Mucosa of descending colon (tissue), 3 donors: ENCODE measurements around the gene TLK2. TPM values are rescaled to one million over a fixed set of nuclear protein-coding genes. Genes with fewer than 3 reads are reported as not detected.
"Not testable (repeated sequence)": the region's sequence is repeated elsewhere in the genome, so short reads cannot be mapped to it uniquely, and the experiment has no call there.

Experiments
- ATAC-seq: fragments of 200-7000 bp; cut with Tn5 transposase; one replicate; pipeline ENCODE4 v1.9.1; 2020; ENCODE audit warnings: mild to moderate bottlenecking, moderate library complexity
- DNase-seq, 3 donors: peaks; one replicate each; pipeline ENCODE4 v3.0.0-alpha.2; 2020
- H3K36me3 ChIP-seq: fragments of 200-600 bp; one replicate; pipeline ENCODE4 v1.8.0; 2021; ENCODE audit warnings: low read depth, mild to moderate bottlenecking
- H3K4me1 ChIP-seq: fragments of 200-600 bp; one replicate; pipeline ENCODE4 v1.8.0; 2021; ENCODE audit warnings: low read depth, mild to moderate bottlenecking
- H3K4me3 ChIP-seq: fragments of 200-600 bp; one replicate; pipeline ENCODE4 v1.8.0; 2021; ENCODE audit warnings: mild to moderate bottlenecking
- H3K9me3 ChIP-seq: fragments of 200-600 bp; one replicate; pipeline ENCODE4 v1.8.0; 2021; ENCODE audit warnings: mild to moderate bottlenecking
- intact Hi-C, 2 donors: fragments of 100-400 bp; cut with DNase I in 1 of 2; cut with micrococcal nuclease in 1 of 2; formaldehyde crosslinking; loops; one replicate each; pipeline versions ENCODE4 v1.11.0 to v1.11.1; 2022; cut with DNase I, micrococcal nuclease
- total RNA-seq, 3 donors: library from RNA; stranded (reverse); fragmentation: NEBNext Ultra II Directional in 2 of 3; extraction: Animal tissue kit (Norgen Biotek cat#: 25700) in 2 of 3; gene quantifications; one replicate each; pipeline versions ENCODE4 v1.2.1 to v1.2.4, GENCODE V29; 2021 to 2023
- TF ChIP-seq, protein P1 (sequence below): fragments of 200-600 bp; IDR thresholded peaks from one replicate; pipeline ENCODE4 v1.8.0; 2022; ENCODE audit warnings: antibody characterized with exemption, mild to moderate bottlenecking
- donor health status: DM: no; HTN: no; CAD: no; lungs with moderate emphysema.
- donor health status: DM: no; HTN: no; CAD: no.
- donor health status: DM: no; HTN: yes; CAD: no.

TLK2 gene
- total RNA-seq, 3 donors from 2014 or later = 39.6 to 55.0 (median 47.0) TPM

GRCh38 chr17:62597920-62598319, 119.3 kb downstream of the TLK2 start:
- no peak for DNase-seq
- ATAC-seq = no peak
- no peaks in the 10 kb centered on the region for H3K4me1 ChIP-seq
- H3K9me3 ChIP-seq = no peaks in the 10 kb centered on the region
- H3K36me3 ChIP-seq = no peaks in the 10 kb centered on the region
- TF ChIP-seq, protein P1, sequence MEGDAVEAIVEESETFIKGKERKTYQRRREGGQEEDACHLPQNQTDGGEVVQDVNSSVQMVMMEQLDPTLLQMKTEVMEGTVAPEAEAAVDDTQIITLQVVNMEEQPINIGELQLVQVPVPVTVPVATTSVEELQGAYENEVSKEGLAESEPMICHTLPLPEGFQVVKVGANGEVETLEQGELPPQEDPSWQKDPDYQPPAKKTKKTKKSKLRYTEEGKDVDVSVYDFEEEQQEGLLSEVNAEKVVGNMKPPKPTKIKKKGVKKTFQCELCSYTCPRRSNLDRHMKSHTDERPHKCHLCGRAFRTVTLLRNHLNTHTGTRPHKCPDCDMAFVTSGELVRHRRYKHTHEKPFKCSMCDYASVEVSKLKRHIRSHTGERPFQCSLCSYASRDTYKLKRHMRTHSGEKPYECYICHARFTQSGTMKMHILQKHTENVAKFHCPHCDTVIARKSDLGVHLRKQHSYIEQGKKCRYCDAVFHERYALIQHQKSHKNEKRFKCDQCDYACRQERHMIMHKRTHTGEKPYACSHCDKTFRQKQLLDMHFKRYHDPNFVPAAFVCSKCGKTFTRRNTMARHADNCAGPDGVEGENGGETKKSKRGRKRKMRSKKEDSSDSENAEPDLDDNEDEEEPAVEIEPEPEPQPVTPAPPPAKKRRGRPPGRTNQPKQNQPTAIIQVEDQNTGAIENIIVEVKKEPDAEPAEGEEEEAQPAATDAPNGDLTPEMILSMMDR = no peak
- no peak overlapping the region for H3K4me3 ChIP-seq
- intact Hi-C loops = no loop called here

GRCh38 chr17:62599964-62600657, 121.5 kb downstream of the TLK2 start:
- Histone ChIP-seq H3K9me3 (no peaks in the 10 kb centered on the region), H3K4me1 (no peaks in the 10 kb centered on the region), H3K36me3 (no peaks in the 10 kb centered on the region), H3K4me3 (no peak overlapping the region)
- no peak for DNase-seq
- intact Hi-C loops = no loop called here
- TF ChIP-seq, protein P1 = no peak
- ATAC-seq = no peak

- ATAC-seq = no peak
- H3K4me3 ChIP-seq = no peak overlapping the region
- TF ChIP-seq, protein P1 = no peak
- intact Hi-C loops = no loop called here
- H3K4me1 ChIP-seq = no peaks in the 10 kb centered on the region
- no peaks in the 10 kb centered on the region for H3K9me3 ChIP-seq
- no peaks in the 10 kb centered on the region for H3K36me3 ChIP-seq
- DNase-seq = no peak
Measured at GRCh38 chr17:62600805-62601204, 122.2 kb downstream of the TLK2 start.

DNA sequence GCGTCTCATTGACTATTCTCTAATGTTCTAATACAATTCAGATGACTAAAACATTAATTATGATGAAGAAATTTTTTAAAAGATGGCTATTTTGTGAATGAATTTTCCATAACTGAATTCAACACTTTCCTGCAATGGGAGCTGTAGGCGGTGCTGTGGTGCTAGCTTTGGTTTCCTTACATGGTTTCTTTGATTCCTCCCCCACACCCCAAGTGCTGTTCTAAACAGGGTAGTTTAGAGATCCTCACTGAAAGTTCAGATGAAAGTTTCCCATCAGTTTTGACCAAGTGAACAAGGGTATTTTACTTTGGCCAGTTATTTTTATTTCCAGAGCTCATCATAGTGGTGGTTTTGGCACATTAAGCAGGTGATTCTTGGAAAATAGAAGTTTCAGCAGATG, 122.8 kb downstream of the TLK2 start:
- intact Hi-C loops = no loop called here
- DNase-seq (no peak), ATAC-seq (no peak)
- TF ChIP-seq, protein P1 = no peak
- no peaks in the 10 kb centered on the region for H3K4me1 ChIP-seq
- H3K36me3 ChIP-seq = peaks cover 5% of the 10 kb centered on the region
- no peak overlapping the region for H3K4me3 ChIP-seq
- H3K9me3 ChIP-seq = no peaks in the 10 kb centered on the region

- DNase-seq, intact Hi-C loops, H3K4me1 ChIP-seq, H3K4me3 ChIP-seq, ATAC-seq, H3K36me3 ChIP-seq, H3K9me3 ChIP-seq: not testable (repeated sequence)
Measured at GRCh38 chr17:62603783-62604182, 125.2 kb downstream of the TLK2 start.

- no peaks in the 10 kb centered on the region for H3K4me1 ChIP-seq
- peaks cover 6% of the 10 kb centered on the region for H3K36me3 ChIP-seq
- intact Hi-C loops = no loop called here
- H3K9me3 ChIP-seq = no peaks in the 10 kb centered on the region
- no peak overlapping the region for H3K4me3 ChIP-seq
- TF ChIP-seq, protein P1 = no peak
- DNase-seq = no peak
- ATAC-seq = no peak
Measured at GRCh38 chr17:62605588-62605987, 127.0 kb downstream of the TLK2 start.
